Measurements from ENCODE around the gene BTBD10.

The BTBD10 gene

GRCh38 chr11:13338427-13339069, 124.5 kb downstream of the BTBD10 start:
- ATAC-seq: peak; percentile 66
- peak; percentile 41 for DNase-seq

GRCh38 chr11:13338019-13338426, 125.0 kb downstream of the BTBD10 start:
- DNase-seq (no peak), ATAC-seq (peak; percentile 32)

Measured in stimulated activated naive CD8-positive, alpha-beta T cell treated with anti-CD3 and anti-CD28 coated beads, Interleukin-15, Interleukin-2, amounts not matched to agents 100 U/mL and 50 U/mL, for 24 hours (primary cell).